CD4-positive, alpha-beta T cell treated with Interleukin-15 for 1 hour (primary cell): ENCODE results near the gene JUN.
A peak's percentile ranks its signal among the peaks of the same experiment; 100 is the strongest.

Experiments used
- DNase-seq: peaks from one replicate; pipeline ENCODE4 v3.0.0-alpha.2; 2020

JUN gene

GRCh38 chr1:58754683-58755467, 29.0 kb downstream of the JUN start:
- peak; percentile 22 for DNase-seq

GRCh38 chr1:58754073-58754613, 29.7 kb downstream of the JUN start:
- no peak for DNase-seq

GRCh38 chr1:58753431-58753866, 30.4 kb downstream of the JUN start:
- DNase-seq = no peak

GRCh38 chr1:58749646-58750045, 34.2 kb downstream of the JUN start:
- no peak for DNase-seq

GRCh38 chr1:58748666-58749065, 35.2 kb downstream of the JUN start:
- DNase-seq = no peak

GRCh38 chr1:58746757-58747156, 37.1 kb downstream of the JUN start:
- DNase-seq = no peak

GRCh38 chr1:58746182-58746581, 37.7 kb downstream of the JUN start:
- DNase-seq = no peak

- no peak for DNase-seq
Measured at GRCh38 chr1:58745666-58746065, 38.2 kb downstream of the JUN start.

GRCh38 chr1:58745117-58745516, 38.7 kb downstream of the JUN start:
- no peak for DNase-seq

GRCh38 chr1:58741678-58742553, 41.9 kb downstream of the JUN start:
- DNase-seq = no peak

- no peak for DNase-seq
Measured at GRCh38 chr1:58739856-58740466, 43.9 kb downstream of the JUN start.

- no peak for DNase-seq
Measured at GRCh38 chr1:58738876-58739275, 45.0 kb downstream of the JUN start.

- no peak for DNase-seq
Measured at GRCh38 chr1:58735586-58735985, 48.3 kb downstream of the JUN start.

- DNase-seq = no peak
Measured at GRCh38 chr1:58734630-58735029, 49.2 kb downstream of the JUN start.

- no peak for DNase-seq
Measured at GRCh38 chr1:58732087-58732775, 51.6 kb downstream of the JUN start.
